HG02973 (cell line): ENCODE data around the gene CMTM7.

Experiments
- ATAC-seq: cut with Tn5 transposase; IDR thresholded peaks from one replicate; pipeline ENCODE4 v1.9.1; 2021; ENCODE audit warnings: moderate library complexity; ENCODE audit not compliant: unreplicated experiment

Gene CMTM7

GRCh38 chr3:32435911-32436815 is 44.5 kb downstream of the CMTM7 start:
- ATAC-seq, result no peak

GRCh38 chr3:32436816-32437189 is 45.1 kb downstream of the CMTM7 start:
- ATAC-seq, result peak; percentile 32

GRCh38 chr3:32437896-32438295 is 46.2 kb downstream of the CMTM7 start:
- no peak for ATAC-seq

- peak; percentile 87 for ATAC-seq
These were observed 47.1 kb downstream of the CMTM7 start for GRCh38 chr3:32438596-32439344.

- peak; percentile 20 for ATAC-seq
These were observed 47.8 kb downstream of the CMTM7 start for GRCh38 chr3:32439421-32439820.

- ATAC-seq, result no peak
These were observed 49.1 kb downstream of the CMTM7 start for GRCh38 chr3:32440611-32441350.

- ATAC-seq, result no peak
These were observed 51.1 kb downstream of the CMTM7 start for GRCh38 chr3:32442766-32443165.

GRCh38 chr3:32443478-32443877 is 51.8 kb downstream of the CMTM7 start:
- no peak for ATAC-seq

- no peak for ATAC-seq
These were observed 56.3 kb downstream of the CMTM7 start for GRCh38 chr3:32447865-32448400.

GRCh38 chr3:32448686-32449474 is 57.2 kb downstream of the CMTM7 start:
- no peak for ATAC-seq

- ATAC-seq, result no peak
These were observed 58.0 kb downstream of the CMTM7 start for GRCh38 chr3:32449691-32450090.

GRCh38 chr3:32450426-32450825 is 58.8 kb downstream of the CMTM7 start:
- no peak for ATAC-seq

- ATAC-seq, result no peak
These were observed 59.5 kb downstream of the CMTM7 start for GRCh38 chr3:32450992-32451659.

GRCh38 chr3:32452009-32452408 is 60.4 kb downstream of the CMTM7 start:
- no peak for ATAC-seq

- ATAC-seq, result no peak
These were observed 61.7 kb downstream of the CMTM7 start for GRCh38 chr3:32453346-32453745.

- no peak for ATAC-seq
These were observed 62.5 kb downstream of the CMTM7 start for GRCh38 chr3:32454111-32454510.

- ATAC-seq, result no peak
These were observed 63.3 kb downstream of the CMTM7 start for GRCh38 chr3:32454731-32455608.

GRCh38 chr3:32455609-32456428 is 64.2 kb downstream of the CMTM7 start:
- ATAC-seq, result no peak
